B cell (primary cell): ENCODE data around the gene CCKAR. TPM values are rescaled to one million over a fixed set of nuclear protein-coding genes. Genes with fewer than 3 reads are reported as not detected.
A peak's percentile ranks its signal among the peaks of the same experiment; 100 is the strongest.

Experiments used
- ATAC-seq: fragments of 200-7000 bp; cut with Tn5 transposase; one replicate; pipeline ENCODE4 v1.10.0; 2021; ENCODE audit warnings: low read depth, mild to moderate bottlenecking, moderate number of reproducible peaks, moderate library complexity
- CTCF ChIA-PET: fragments of 350-600 bp; sonication (Branson Sonifier 250); formaldehyde crosslinking; loops from one replicate; lab custom pipeline; 2021; ENCODE audit warnings: antibody characterized with exemption, inconsistent platforms; lab: Charles Lee
- POLR2A ChIA-PET: fragments of 350-600 bp; sonication (Branson Sonifier 250); formaldehyde crosslinking; loops from one replicate; lab custom pipeline; 2021; ENCODE audit warnings: antibody characterized with exemption; lab: Charles Lee
- DNase-seq: peaks from one replicate; pipeline ENCODE4 v3.0.0; 2013
- H2AFZ ChIP-seq: 2 replicates; pipeline ENCODE4 v1.6.1; 2012; ENCODE audit warnings: mild to moderate bottlenecking, low read depth, low read length; ENCODE audit not compliant: insufficient read depth, poor library complexity, severe bottlenecking
- H3K27ac ChIP-seq, 2 donors: 1 replicate in 1 of 2; 2 replicates in 1 of 2; pipeline ENCODE4 v1.5.1; 2012 to 2013; ENCODE audit warnings: low read length in 2 of 2, mild to moderate bottlenecking in 2 of 2, moderate library complexity in 1 of 2
- H3K27me3 ChIP-seq, 4 experiments: fragments of 200-600 bp in 1 of 4; sonication (generic) in 1 of 4; replicated peaks in 1 of 4; 1 replicate in 2 of 4; 2 replicates in 2 of 4; pipeline versions ENCODE4 v1.6.1 to v1.7.0; 2013 to 2016; ENCODE audit warnings: low read length in 3 of 4, mild to moderate bottlenecking in 2 of 4, mixed read lengths in 1 of 4, moderate library complexity in 1 of 4; ENCODE audit not compliant: insufficient read depth in 4 of 4, control insufficient read depth in 3 of 4; ENCODE audit errors: control extremely low read depth in 1 of 4
- H3K36me3 ChIP-seq, 2 experiments: replicated peaks in 1 of 2; 1 replicate in 1 of 2; 2 replicates in 1 of 2; pipeline versions ENCODE4 v1.6.1 to v1.7.1; 2013; ENCODE audit warnings: low read length in 1 of 2; ENCODE audit not compliant: insufficient read depth in 2 of 2, control insufficient read depth in 1 of 2; ENCODE audit errors: control extremely low read depth in 1 of 2, extremely low read depth in 1 of 2
- H3K4me1 ChIP-seq, 2 donors: fragments of 200-600 bp in 1 of 2; sonication (generic) in 1 of 2; 1 replicate in 1 of 2; 2 replicates in 1 of 2; pipeline versions ENCODE4 v1.5.1 to v1.6.1; 2013 to 2017; ENCODE audit warnings: low read length in 2 of 2; ENCODE audit not compliant: control insufficient read depth in 2 of 2, insufficient read depth in 2 of 2
- H3K4me2 ChIP-seq: replicated peaks from 2 replicates; pipeline ENCODE3; 2012; ENCODE audit warnings: mild to moderate bottlenecking, low read depth, low read length; ENCODE audit not compliant: poor library complexity, severe bottlenecking
- H3K4me3 ChIP-seq, 5 experiments: fragments of 200-600 bp in 1 of 5; sonication (generic) in 1 of 5; 1 replicate in 3 of 5; 2 replicates in 2 of 5; pipeline versions ENCODE4 v1.5.1 to v1.7.0; 2011 to 2016; ENCODE audit warnings: low read length in 4 of 5, mild to moderate bottlenecking in 4 of 5, low read depth in 2 of 5, control low read depth in 1 of 5, moderate library complexity in 1 of 5; ENCODE audit not compliant: insufficient read depth in 1 of 5; ENCODE audit errors: control extremely low read depth in 1 of 5, extremely low read depth in 1 of 5
- H3K79me2 ChIP-seq: fragments of 200-600 bp; sonication (generic); one replicate; pipeline ENCODE4 v1.6.0; 2016; ENCODE audit warnings: low read length; ENCODE audit not compliant: control insufficient read depth, insufficient read depth
- H3K9ac ChIP-seq: fragments of 200-600 bp; sonication (generic); 2 replicates; pipeline ENCODE4 v1.6.1; 2017; ENCODE audit warnings: mild to moderate bottlenecking, low read length, moderate library complexity
- H3K9me3 ChIP-seq, 3 donors: one replicate each; pipeline versions ENCODE4 v1.6.1 to v1.7.1; 2013; ENCODE audit warnings: low read length in 2 of 3; ENCODE audit not compliant: control insufficient read depth in 2 of 3, insufficient read depth in 1 of 3; ENCODE audit errors: control extremely low read depth in 1 of 3
- H4K20me1 ChIP-seq: 2 replicates; pipeline ENCODE4 v1.6.0; 2012; ENCODE audit warnings: mild to moderate bottlenecking, low read length; ENCODE audit not compliant: insufficient read depth, control insufficient read depth, poor library complexity, severe bottlenecking
- H3K27ac Mint-ChIP-seq: one replicate; pipeline ENCODE4 v1.8.0; 2021; ENCODE audit warnings: mixed read lengths
- H3K27me3 Mint-ChIP-seq: one replicate; pipeline ENCODE4 v1.8.0; 2021; ENCODE audit warnings: mixed read lengths
- H3K4me1 Mint-ChIP-seq: one replicate; pipeline ENCODE4 v1.8.0; 2021; ENCODE audit warnings: mixed read lengths
- H3K4me3 Mint-ChIP-seq: one replicate; pipeline ENCODE4 v1.8.0; 2021; ENCODE audit warnings: mixed read lengths
- H3K9me3 Mint-ChIP-seq: one replicate; pipeline ENCODE4 v1.8.0; 2022; ENCODE audit warnings: mixed read lengths; ENCODE audit not compliant: insufficient read depth
- EZH2 ChIP-seq: IDR thresholded peaks from 2 replicates; pipeline ENCODE4 v1.6.1; 2012; ENCODE audit warnings: borderline replicate concordance, low read depth, mild to moderate bottlenecking, moderate library complexity, low read length; ENCODE audit not compliant: insufficient read depth, poor library complexity, severe bottlenecking
- WGBS: methylation state at CpG from one replicate; pipeline ENCODE4 v1.1.5; 2013; ENCODE audit warnings: missing lambda C conversion rate; ENCODE audit not compliant: insufficient coverage; 5-methylcytosine and 5-hydroxymethylcytosine counted together
- intact Hi-C: fragments of 100-400 bp; cut with micrococcal nuclease; formaldehyde crosslinking; loops from one replicate; pipeline ENCODE4 v1.10.0; 2022
- polyA plus RNA-seq: library from polyadenylated mRNA; depleted of rRNA; stranded (reverse); fragments of >200 nt; gene quantifications from 2 replicates; pipeline ENCODE4 v1.2.3, GENCODE V29; 2012
- total RNA-seq, 2 donors: library from RNA; stranded (reverse); fragments of 120-200 nt in 1 of 2; gene quantifications; 1 replicate in 1 of 2; 2 replicates in 1 of 2; pipeline versions ENCODE4 v1.2.3 to v1.2.4, GENCODE V29; 2013 to 2022
- TF ChIP-seq, protein P1 (sequence below): fragments of 200-600 bp; IDR thresholded peaks from one replicate; pipeline ENCODE4 v1.8.0; 2022; ENCODE audit warnings: antibody characterized with exemption, mild to moderate bottlenecking

The CCKAR gene
- total and polyA plus RNA-seq, 2 donors (not counting 1 experiment from before 2014, with no cell fraction given) = not detected

DNA sequence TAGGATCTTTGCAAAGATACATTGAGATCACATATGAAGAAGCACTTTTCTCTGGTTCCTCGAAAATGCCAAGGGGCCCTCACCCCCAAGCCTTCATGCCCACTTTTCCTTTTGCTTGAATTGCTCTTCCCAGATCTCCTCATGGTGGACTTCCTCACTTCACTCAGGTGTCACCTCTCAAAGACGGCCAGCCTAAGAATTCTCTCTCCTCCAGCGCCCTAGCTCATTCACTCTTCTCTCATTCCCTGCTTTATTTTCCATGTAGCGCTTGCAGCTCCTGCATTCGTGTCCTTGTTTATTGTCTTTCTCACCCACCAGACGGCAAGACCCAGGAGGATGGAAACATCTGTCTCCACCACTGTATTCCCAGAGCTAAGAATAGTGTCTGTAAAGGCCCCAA is 32.9 kb downstream of the CCKAR start:
- Mint-ChIP-seq H3K27me3 (peaks cover 5% of the 10 kb centered on the region), H3K4me3 (no peak overlapping the region), H3K27ac (no peak overlapping the region), H3K9me3 (no peaks in the 10 kb centered on the region), H3K4me1 (peaks cover 4% of the 10 kb centered on the region)
- Histone ChIP-seq H3K9me3 (peaks cover 0 to 4% (median 3%) of the 10 kb centered on the region in 3 donors), H3K4me2 (no peak overlapping the region), H3K27ac (no peak overlapping the region), H3K4me3 (no peak overlapping the region), H3K9ac (no peak overlapping the region), H2AFZ (peak overlapping the region; percentile 11), H3K27me3 (no peaks in the 10 kb centered on the region), H3K79me2 (no peaks in the 10 kb centered on the region), H3K36me3 (no peaks in the 10 kb centered on the region), H4K20me1 (no peaks in the 10 kb centered on the region), H3K4me1 (peaks cover 3 to 4% of the 10 kb centered on the region in 2 donors)
- POLR2A ChIA-PET = no interaction called here
- ATAC-seq = no peak
- TF ChIP-seq EZH2 = no peak
- TF ChIP-seq, protein P1, sequence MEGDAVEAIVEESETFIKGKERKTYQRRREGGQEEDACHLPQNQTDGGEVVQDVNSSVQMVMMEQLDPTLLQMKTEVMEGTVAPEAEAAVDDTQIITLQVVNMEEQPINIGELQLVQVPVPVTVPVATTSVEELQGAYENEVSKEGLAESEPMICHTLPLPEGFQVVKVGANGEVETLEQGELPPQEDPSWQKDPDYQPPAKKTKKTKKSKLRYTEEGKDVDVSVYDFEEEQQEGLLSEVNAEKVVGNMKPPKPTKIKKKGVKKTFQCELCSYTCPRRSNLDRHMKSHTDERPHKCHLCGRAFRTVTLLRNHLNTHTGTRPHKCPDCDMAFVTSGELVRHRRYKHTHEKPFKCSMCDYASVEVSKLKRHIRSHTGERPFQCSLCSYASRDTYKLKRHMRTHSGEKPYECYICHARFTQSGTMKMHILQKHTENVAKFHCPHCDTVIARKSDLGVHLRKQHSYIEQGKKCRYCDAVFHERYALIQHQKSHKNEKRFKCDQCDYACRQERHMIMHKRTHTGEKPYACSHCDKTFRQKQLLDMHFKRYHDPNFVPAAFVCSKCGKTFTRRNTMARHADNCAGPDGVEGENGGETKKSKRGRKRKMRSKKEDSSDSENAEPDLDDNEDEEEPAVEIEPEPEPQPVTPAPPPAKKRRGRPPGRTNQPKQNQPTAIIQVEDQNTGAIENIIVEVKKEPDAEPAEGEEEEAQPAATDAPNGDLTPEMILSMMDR = no peak
- WGBS = 79% methylated on average over 3 of the region's 6 CpGs
- intact Hi-C loops = no loop called here
- DNase-seq = no peak
- CTCF ChIA-PET = interaction anchor here (0.8 to 9.7 kb wide), 3 partner anchors 272 to 554 kb away, joined by 3 to 125 read pairs (median 3); no protein-coding TSS in a partner anchor

DNA sequence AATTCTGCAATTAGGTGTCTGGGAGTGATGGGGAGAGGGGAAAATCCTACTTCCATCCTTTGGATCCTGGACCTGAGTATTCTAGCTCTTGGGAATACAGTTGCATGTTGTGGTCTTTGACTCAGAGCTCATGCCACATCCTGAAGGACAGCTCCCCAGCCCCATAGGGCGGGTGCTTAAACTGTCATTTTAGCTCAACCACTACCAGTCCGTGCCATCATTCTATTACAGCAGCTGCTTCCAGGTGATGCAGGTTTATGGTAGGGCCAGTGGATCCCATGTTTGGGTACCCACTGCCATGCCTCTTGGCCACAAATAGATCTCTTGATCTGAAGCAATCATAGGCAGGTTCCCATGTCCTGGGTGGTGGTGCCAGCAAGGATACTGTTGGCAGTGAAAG is 34.7 kb downstream of the CCKAR start:
- ChIA-PET CTCF (interaction anchor here (0.8 to 9.7 kb wide), 2 partner anchors 45 to 552 kb away, joined by 3 to 125 read pairs; no protein-coding TSS in a partner anchor), POLR2A (no interaction called here)
- Histone ChIP-seq H3K4me1 (peaks cover 3 to 4% of the 10 kb centered on the region in 2 donors), H3K4me3 (no peak overlapping the region), H3K9me3 (peaks cover 0 to 4% (median 3%) of the 10 kb centered on the region in 3 donors), H3K27me3 (peaks cover 0 to 2% (median 0%) of the 10 kb centered on the region in 4 experiments), H2AFZ (no peak overlapping the region), H3K79me2 (no peaks in the 10 kb centered on the region), H3K27ac (no peak overlapping the region), H3K4me2 (no peak overlapping the region), H3K36me3 (no peaks in the 10 kb centered on the region), H4K20me1 (no peaks in the 10 kb centered on the region), H3K9ac (no peak overlapping the region)
- intact Hi-C loops = no loop called here
- Mint-ChIP-seq H3K9me3 (no peaks in the 10 kb centered on the region), H3K27ac (no peak overlapping the region), H3K4me3 (no peak overlapping the region), H3K4me1 (peaks cover 4% of the 10 kb centered on the region), H3K27me3 (peaks cover 10% of the 10 kb centered on the region)
- no peak for TF ChIP-seq EZH2
- TF ChIP-seq, protein P1 = no peak
- no peak for ATAC-seq
- no CpG with 5 or more reads among the region's 2 CpGs for WGBS
- DNase-seq = no peak
